Ramos (cell line): ENCODE measurements around the gene CMYA5.

ENCODE experiments used
- in situ Hi-C: fragments of 300-500 bp; cut with MboI; formaldehyde crosslinking; loops from one replicate; pipeline ENCODE4 v1.14.3; 2022; ENCODE audit warnings: low sequenced_read_pairs; ENCODE audit not compliant: unreplicated experiment

CMYA5 gene

DNA sequence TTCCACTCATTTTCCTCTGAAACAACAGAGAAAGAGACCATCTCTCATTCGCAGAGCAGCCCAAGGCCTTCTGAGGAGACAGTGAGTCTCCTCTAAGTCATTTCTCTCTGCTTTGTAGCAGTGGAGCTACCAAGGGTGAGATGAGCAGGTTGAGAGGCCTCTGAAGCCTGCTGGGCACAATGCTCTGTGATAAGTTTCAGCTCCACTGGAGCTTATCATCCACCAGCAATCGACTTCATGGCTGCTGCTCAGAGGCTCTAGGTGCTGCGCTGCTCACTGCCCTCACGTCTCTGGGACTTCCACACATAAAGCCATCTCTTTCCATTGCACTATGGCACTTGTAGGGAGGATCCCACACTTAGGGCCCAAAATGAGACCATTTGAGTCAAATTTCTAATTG, 96.3 kb downstream of the CMYA5 start:
- in situ Hi-C loops, result no loop called here

DNA sequence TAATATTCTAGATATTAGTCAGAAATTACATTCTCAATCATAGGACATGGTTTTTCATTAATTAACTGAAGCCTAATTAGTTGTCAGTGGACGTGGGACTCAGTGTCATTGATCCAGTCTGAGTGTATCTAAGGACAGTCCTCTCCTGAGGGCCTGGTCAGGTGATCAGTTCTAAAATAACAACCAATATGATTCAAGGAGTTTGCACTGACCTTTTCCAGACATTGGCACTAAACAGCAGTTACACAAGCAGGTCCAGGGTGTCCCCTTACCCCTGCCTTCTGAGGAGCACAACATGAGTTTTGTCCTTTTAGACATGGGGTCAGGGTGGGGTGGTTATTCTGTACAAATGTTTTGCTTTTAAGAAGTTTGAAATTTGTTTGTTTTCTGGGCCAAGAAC, 97.8 kb downstream of the CMYA5 start:
- in situ Hi-C loops, result no loop called here

DNA sequence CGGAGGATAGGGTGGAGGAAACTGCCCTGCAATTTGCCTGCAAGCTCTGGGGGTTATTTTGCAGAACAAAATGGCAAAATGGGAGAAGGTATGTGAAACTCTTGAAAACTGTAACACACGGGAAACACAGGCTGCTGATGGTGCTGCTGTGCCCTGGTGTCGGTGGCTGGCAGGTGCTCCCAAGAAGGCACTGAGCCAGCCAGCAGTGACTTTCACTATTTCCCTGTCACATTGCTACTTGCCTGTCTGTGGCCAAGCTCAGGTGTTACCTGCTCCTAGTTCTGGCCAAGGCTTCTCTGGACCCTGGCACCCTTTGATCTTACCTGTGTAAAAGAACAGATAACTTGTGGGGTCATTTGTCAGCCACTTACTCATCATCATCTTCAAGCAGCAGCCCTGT, 102.2 kb downstream of the CMYA5 start:
- in situ Hi-C loops, result no loop called here

DNA sequence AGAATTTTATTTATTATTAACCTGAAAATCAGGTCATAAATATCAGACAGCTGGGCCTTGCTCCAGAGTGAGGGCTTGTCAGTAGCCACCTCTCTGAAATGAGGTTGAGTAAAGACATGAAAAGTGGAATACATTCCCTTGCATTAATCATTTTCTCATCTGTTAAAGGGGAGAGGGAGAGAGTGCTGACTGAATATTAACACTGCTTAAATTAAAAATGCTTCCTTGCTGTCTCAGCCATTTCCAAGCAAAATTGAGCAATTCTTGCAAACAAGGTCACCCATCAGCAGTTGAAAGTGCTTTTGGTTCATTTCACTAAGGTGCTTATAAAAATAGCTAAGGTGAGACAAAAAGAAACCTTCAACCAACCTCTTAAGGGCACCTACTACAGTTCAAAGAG, 102.8 kb downstream of the CMYA5 start:
- in situ Hi-C loops, result no loop called here

DNA sequence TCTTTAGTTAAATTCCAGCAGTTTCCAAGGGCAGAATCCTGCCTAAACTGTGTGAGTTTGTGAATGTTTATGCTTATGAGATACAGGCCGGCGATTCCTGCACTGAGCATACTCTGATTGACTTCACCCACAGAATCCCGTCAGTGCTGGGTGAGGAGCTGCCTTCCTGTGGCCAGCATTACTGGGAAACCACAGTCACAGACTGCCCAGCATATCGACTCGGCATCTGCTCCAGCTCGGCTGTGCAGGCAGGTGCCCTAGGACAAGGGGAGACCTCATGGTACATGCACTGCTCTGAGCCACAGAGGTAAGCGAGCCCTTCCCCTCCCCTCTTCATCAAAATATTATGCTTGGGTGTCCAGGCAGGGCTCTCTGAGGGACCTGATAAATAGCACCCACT, 103.7 kb downstream of the CMYA5 start:
- in situ Hi-C loops, result no loop called here

DNA sequence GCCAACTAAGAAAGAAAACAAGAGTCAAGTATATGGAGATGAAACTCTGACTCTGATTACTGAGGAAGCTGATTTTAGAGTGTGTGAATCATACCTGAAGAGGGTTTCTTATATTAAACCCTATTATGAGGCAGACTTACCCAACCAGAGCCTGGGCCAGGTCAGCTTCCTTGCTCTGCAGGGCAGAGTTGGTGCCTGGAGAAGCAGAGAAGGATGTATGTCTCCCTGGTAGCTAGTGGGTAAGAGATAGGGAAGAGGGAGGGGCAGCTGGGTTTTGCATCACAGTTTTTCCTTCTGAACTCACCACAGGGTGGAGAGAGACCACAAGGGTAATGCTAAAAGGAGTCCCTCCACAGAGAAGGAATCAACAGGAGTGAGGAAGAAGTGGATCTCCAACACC, 104.1 kb downstream of the CMYA5 start:
- in situ Hi-C loops, result no loop called here

DNA sequence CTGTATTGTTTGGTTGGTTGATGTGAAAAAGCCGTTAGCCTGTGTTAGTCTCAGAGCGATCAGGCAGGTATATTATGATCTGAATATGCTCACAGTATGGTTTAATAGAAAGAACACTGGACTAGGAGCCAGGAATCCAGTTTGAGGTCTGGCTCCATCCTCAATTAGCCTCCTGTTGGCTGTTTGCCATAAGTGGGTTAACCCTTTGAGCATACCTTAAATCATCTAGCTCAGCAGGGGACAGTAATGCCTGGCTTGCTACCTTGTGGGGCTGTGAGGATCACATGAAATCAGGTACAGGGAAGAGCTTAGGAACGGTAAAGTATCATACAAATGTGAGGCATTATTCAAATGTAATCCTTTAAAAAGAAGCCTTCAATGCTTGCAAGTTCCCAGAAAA, 104.7 kb downstream of the CMYA5 start:
- in situ Hi-C loops, result no loop called here

DNA sequence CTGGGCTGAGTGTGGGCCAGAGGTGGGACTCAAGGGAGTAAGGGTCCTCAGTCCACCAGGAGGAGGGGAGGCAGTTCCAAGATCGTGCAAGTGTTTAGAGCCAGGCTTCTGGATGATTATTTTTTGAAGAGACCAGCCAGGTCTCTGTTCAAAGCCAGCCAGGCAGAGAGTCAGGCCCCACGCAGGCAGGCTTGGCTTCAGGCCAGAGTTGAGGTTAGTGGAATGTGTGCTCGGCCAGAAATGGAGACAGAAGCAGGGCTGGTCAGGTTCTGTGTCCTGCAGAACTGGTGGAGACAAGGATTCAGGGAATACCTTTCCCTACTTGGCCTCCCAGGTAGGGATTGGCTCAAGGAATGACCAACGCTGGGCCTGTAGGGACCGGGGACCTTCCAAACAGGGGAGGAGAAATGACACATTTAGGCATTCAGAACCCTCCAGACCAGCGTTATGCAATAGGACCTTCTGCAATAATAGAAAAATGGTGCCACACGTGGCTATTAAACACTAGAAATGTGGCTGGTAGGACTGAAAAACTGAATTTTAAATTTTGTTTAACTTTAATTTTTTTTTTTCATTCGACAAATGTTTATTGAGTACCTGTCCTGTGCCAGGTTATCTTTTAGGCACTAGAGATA, 106.2 kb downstream of the CMYA5 start:
- in situ Hi-C loops, result no loop called here

DNA sequence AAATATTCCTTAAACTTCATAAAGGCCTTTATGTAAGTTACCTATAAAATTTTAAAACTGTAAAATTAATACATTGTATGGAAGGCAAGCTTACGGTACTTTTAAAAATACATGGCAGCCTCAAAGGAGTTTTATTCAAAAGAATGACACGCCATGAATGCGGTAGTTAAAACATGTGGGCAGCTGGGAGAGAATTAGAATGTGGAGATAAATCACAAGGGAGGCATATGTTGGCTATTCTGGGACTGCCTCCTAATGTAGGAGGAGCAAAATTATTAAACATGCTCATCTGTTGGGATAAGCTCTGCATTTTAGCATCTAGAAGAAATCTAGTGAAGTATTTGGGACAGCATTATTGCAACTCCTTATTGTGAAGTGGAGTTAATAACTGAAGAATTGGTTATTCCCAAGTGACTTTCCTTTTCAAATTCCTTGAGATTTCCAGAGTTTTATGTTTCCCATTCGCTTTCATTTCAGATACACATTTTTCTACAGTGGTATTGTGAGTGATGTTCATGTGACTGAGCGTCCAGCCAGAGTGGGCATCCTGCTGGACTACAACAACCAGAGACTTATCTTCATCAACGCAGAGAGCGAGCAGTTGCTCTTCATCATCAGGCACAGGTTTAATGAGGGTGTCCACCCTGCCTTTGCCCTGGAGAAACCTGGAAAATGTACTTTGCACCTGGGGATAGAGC, 109.4 kb downstream of the CMYA5 start:
- in situ Hi-C loops, result no loop called here

DNA sequence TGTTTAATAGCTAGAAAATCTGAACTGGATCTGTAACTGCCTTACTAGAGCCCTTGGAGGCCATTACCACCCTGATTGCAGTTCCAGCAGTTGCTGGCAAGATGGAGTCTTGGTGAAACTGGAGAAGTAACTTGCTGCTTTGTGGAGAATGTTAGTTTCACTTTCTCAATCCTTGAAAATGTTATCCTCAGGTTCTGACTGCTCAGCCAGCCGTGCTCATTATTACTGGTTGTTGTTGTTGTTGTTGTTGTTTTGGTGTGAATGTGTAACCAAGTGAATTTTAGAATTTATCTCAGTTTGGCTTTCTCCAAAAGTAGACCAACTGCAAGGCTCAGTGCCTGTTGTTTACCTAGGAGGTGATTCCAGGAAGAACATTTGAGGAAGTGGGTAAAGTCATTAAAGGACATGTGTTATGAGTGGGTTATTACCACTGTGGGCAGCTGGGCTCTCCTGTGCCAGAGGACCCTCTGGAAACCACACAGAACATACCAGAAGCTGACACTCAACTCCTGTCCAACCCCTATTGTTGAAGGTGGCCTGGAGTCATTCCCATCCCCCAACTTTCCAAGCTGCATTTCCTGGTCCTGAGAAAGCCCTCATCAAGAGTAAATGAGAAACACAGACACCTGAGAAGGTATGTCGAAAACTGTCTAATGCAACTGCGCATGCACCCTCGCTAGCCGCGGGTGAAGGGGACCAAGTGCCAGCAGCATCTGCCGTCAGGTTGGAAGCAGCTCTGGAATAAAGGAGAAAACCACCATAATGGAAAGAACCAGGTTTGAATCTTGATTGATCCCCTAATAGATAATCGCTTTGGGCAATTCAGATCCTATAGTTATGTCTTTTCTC, 111.6 kb downstream of the CMYA5 start:
- in situ Hi-C loops, result no loop called here

DNA sequence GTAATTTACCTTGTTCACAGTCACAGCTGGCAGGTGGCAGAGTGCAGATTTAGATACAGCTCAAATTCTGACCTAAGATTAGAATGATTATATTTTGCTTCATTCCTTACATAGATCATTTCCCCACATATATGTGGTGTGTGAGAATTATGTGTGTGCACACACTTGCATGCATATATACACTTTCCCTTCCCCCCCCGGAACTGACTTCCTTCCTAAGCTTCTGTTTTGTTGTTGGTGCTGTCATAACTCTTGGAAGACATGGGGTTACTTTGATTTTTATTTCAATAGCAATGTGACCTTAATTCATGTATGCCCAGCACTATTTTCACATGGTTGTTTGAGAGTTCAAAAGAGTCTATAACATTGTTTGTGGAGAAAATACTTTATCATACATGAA, 112.8 kb downstream of the CMYA5 start:
- in situ Hi-C loops, result no loop called here

DNA sequence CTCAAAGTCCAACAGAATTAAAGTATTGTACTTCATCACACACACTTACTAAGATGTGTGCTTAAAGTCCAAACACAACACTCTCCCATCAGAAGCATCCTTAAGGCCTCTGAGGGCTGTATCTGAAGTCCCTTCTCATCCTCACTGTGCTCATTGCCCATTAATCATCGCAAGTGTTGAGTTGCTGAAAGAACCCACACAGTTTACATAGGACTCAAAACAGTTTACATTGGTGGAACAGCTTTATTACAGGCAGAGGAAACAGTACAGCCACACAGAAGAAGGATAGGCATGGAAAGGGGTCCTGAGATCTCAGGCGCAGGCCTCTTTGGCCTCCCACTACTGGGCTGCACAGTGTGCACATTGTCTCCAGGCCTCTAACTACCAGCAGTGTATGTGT, 113.4 kb downstream of the CMYA5 start:
- in situ Hi-C loops, result no loop called here

DNA sequence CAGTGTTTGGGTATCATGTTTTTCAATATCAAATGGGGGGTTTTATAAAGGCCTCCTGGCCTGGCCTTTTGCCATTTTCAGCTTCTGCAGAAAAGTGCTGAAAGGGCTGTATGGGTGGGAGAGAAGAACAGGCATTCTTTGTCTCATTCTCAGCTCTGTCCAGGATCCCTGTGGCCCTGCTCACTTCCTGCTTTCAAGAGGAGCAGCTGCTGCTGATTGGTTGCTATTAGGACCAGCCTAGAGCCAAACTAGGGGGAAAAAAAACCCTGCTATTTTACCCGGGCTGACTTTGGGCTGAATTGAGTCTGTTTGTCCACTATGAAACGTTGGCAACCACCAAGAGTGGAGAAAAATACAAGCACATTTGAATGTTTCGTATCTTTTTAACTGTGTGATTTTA, 117.1 kb downstream of the CMYA5 start:
- in situ Hi-C loops, result no loop called here

DNA sequence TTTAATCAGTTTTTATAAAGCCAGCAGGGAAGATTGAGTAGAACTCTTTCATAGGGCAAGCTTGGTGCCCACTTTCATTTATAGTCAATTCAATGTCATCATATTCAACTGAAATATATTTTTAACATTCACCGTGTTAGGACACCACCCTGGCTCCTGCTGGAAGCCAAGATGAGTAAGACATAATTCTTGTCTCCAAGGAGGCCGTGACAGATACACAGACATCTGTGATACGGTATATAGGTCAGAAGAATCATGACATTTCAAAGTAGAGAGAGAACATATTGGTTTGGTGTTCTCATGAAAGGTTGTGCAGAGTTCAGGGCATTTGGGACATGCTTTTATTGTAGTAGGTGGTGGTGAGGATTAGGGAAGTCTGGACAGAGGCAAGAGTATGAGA, 120.1 kb downstream of the CMYA5 start:
- in situ Hi-C loops, result no loop called here

DNA sequence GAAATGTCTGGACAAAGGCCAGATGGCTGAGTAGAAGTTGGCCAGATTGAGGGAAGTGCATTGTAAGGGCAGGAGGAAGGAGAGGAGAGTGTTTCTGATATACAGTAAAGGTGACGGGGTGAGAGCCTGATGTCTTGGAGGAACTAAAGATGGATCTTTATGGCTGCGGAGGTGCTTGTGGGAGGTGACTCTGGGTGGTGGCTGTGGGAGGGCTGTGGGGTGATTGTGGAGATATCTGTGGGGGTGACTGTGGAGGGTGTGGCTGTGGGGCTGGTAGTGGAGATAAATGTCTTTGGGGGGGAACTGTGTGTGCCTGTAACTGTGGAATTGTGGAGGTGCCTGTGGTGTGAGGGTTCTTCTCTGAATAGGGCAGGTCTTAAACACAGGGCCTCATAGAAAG, 121.4 kb downstream of the CMYA5 start:
- in situ Hi-C loops, result no loop called here

DNA sequence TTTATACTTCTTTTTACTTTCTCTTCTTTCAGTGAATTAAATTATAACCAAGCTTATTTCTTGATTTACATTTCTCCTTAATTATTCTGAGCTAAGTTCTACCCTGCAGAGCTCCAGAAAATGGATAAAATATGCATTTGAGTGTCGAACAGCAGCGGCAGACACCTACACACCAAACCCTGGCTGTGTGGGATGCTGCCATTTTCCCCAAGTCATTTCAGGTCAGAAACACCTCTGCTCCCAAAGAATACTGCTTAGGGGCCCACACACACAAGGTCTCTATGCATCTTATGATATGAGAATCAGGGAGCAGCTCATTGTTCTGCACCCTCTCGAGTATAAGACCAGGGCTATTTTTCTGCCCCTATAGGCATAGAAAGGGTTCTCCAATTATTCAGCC, 122.3 kb downstream of the CMYA5 start:
- in situ Hi-C loops, result no loop called here

DNA sequence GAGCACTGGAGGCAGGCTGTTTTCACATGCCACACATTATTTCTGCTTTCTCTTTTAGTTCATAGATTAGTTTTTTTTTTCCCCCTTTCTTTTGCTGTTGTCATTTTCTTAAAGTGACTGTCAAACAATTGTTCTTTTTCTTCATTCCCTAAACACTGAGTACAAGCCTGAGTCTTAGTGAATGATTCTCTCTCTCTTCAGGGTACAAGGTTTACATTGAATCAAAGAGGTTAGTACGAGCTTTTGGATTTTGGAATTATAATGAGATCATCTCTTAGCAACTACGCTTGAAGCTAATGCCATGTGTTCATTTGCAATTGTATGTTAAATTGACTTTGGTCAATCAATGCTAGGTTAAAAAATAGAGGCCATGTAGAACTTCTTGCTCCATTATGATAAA, 125.1 kb downstream of the CMYA5 start:
- in situ Hi-C loops, result no loop called here

DNA sequence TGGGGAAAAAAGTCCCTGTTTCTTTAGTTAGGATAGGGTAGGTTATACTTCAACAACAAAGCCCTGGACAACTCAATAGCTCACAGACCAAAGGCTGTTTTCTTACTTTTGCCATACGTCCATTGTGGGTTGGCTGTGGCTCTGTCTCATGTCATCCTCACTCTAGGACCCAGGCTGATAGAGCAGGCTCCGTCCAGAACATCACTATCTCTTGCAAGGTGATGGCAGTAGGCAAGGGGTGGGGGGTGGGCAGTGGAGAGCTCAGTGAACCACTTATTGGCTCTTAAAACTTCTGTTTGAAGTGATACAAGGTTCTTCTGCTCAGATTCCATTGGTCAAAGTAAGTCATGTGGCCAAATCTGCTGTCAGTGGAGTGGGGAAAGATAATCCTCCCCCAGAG, 126.4 kb downstream of the CMYA5 start:
- in situ Hi-C loops, result no loop called here

DNA sequence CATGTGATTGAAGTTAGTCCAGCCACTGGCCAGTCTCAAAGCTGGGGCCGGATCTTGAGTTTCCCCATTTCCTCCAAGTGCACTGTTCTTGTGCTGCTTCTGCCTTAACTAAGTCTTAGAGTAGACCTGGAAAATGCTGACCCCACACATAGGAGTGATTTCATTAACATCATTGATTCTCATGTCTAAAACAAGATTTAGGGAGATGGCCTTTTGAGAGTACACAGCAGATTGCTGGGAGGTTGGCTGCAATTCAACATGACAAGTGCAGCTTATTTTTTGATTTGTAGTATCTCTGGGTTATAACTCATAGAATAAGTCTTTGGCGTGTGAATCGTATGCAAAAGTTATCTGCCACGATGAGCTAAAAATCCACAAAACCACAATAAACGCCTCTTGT, 131.0 kb downstream of the CMYA5 start:
- in situ Hi-C loops, result no loop called here

DNA sequence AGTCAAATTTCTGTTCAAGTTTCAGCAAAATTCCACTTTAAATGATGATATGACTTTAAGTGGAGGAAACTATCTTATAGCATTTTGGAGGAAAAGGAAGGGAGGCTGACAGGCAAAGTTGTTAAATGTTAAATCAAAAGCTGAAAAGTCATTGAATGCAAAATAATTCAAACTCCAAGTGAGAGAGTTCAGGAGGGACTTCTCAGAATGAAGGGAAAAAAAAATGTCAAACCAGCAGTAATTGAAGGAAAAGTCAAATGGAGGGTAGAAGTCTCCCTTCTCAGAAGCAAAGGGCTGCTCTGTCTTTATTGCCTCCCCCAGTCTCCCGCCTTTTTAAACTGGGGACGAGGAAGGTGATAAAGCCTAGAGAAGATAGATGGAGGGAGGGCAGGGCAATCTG, 134.8 kb downstream of the CMYA5 start:
- in situ Hi-C loops, result no loop called here

DNA sequence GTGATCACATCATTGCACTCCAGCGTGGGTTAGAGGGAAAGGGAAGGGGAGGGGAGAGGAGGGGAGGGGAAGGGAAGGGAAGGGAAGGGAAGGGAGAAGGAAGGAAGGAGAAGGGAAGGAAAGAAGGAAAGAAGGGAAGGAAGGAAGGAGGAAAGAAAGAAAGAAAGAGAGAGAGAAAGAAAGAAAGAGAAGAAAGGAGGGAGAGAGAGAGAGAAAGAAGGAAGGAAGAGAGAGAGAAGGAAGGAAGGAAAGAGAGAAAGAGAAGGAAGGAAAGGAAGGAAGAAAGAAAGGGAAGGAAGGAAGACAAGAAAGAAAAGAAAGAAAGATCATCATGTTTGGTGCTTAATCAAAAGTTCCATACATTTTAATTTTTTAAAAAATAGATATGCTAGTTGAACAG, 136.2 kb downstream of the CMYA5 start:
- in situ Hi-C loops, result no loop called here
